H1 (cell line): ENCODE results near the gene GPC3. TPM values are rescaled to one million over a fixed set of nuclear protein-coding genes. Genes with fewer than 3 reads are reported as not detected.

ENCODE experiments used
- CTCF ChIA-PET: fragments of 300-600 bp; sonication (Branson Sonifier 250); formaldehyde crosslinking; loops from one replicate; lab custom pipeline; 2021; ENCODE audit not compliant: partially characterized antibody; lab: Charles Lee
- POLR2A ChIA-PET: fragments of 300-600 bp; sonication (Branson Sonifier 250); formaldehyde crosslinking; loops from one replicate; lab custom pipeline; 2021; ENCODE audit warnings: inconsistent platforms; ENCODE audit not compliant: partially characterized antibody; lab: Charles Lee
- DNase-seq, 2 experiments: peaks; one replicate each; pipeline versions ENCODE4 v3.0.0 to v3.0.0-alpha.2; 2010 to 2022; ENCODE audit warnings: low spot score in 2 of 2, low read depth in 1 of 2, mixed read lengths in 1 of 2
- FAIRE-seq: peaks from 2 replicates; lab custom pipeline; 2011; peaks lifted over from hg19 to GRCh38; lab: Jason Lieb, UNC
- H2AFZ ChIP-seq: 2 replicates; pipeline ENCODE4 v1.8.1; 2012; ENCODE audit warnings: low read length, inconsistent platforms
- H2AK5ac ChIP-seq: 2 replicates; pipeline ENCODE4 v1.6.1; 2013; ENCODE audit warnings: low read depth, low read length
- H2BK120ac ChIP-seq: replicated peaks from 2 replicates; pipeline ENCODE3; 2013; ENCODE audit warnings: low read depth, low read length, inconsistent platforms
- H2BK12ac ChIP-seq: 2 replicates; pipeline ENCODE4 v1.6.1; 2013; ENCODE audit warnings: low read depth, low read length
- H2BK15ac ChIP-seq: 2 replicates; pipeline ENCODE4 v1.6.1; 2013; ENCODE audit warnings: low read length
- H2BK20ac ChIP-seq: 2 replicates; pipeline ENCODE4 v1.6.1; 2013; ENCODE audit warnings: low read length
- H2BK5ac ChIP-seq: 2 replicates; pipeline ENCODE4 v1.6.1; 2013; ENCODE audit warnings: low read depth, low read length
- H3K14ac ChIP-seq: 2 replicates; pipeline ENCODE4 v1.6.1; 2013; ENCODE audit warnings: inconsistent platforms; ENCODE audit not compliant: insufficient read length
- H3K18ac ChIP-seq: 2 replicates; pipeline ENCODE4 v1.6.1; 2013; ENCODE audit warnings: low read length; ENCODE audit errors: extremely low read depth
- H3K23ac ChIP-seq: 2 replicates; pipeline ENCODE4 v1.6.1; 2013; ENCODE audit warnings: inconsistent platforms; ENCODE audit not compliant: insufficient read length
- H3K23me2 ChIP-seq: 2 replicates; pipeline ENCODE4 v1.6.1; 2013; ENCODE audit warnings: low read depth, low read length
- H3K27ac ChIP-seq: 2 replicates; pipeline ENCODE4 v1.6.1; 2011; ENCODE audit warnings: low read depth, low read length, inconsistent platforms
- H3K27me3 ChIP-seq, 4 experiments: replicated peaks in 1 of 4; 1 replicate in 1 of 4; 2 replicates in 3 of 4; pipeline versions ENCODE4 v1.6.1 to v1.8.1; 2011 to 2013; ENCODE audit warnings: low read length in 3 of 4, mild to moderate bottlenecking in 3 of 4, inconsistent platforms in 2 of 4, mixed read lengths in 2 of 4, moderate library complexity in 1 of 4; ENCODE audit not compliant: control insufficient read depth in 3 of 4, insufficient read depth in 3 of 4; ENCODE audit errors: extremely low read depth in 1 of 4
- H3K36me3 ChIP-seq, 4 experiments: 2 replicates each; pipeline versions ENCODE4 v1.6.1 to v1.8.1; 2011 to 2013; ENCODE audit warnings: mild to moderate bottlenecking in 4 of 4, low read length in 3 of 4, moderate library complexity in 2 of 4, control low read depth in 1 of 4, inconsistent platforms in 1 of 4; ENCODE audit not compliant: insufficient read depth in 4 of 4, control insufficient read depth in 2 of 4
- H3K4ac ChIP-seq: replicated peaks from 2 replicates; pipeline ENCODE3; 2013; ENCODE audit warnings: low read length, low read depth, mixed read lengths, inconsistent platforms; ENCODE audit not compliant: insufficient read length
- H3K4me1 ChIP-seq, 4 experiments: replicated peaks in 1 of 4; 1 replicate in 1 of 4; 2 replicates in 3 of 4; pipeline versions ENCODE4 v1.6.1 to v1.8.1; 2011 to 2013; ENCODE audit warnings: low read length in 3 of 4, inconsistent platforms in 2 of 4, mixed read lengths in 1 of 4; ENCODE audit not compliant: insufficient read depth in 4 of 4, control insufficient read depth in 3 of 4
- H3K4me2 ChIP-seq, 2 experiments: 2 replicates each; pipeline versions ENCODE4 v1.6.1 to v1.8.1; 2011 to 2013; ENCODE audit warnings: low read depth in 2 of 2, low read length in 2 of 2, control low read depth in 1 of 2, inconsistent platforms in 1 of 2, mild to moderate bottlenecking in 1 of 2; ENCODE audit not compliant: insufficient read depth in 1 of 2
- H3K4me3 ChIP-seq, 4 experiments: fragments of 200-600, 300-600 bp in 1 of 4; sonication (generic), shearing (Covaris generic), sonication (Bioruptor Twin) in 1 of 4; 2 replicates each; pipeline versions ENCODE4 v1.5.1 to v1.8.1; 2011 to 2016; ENCODE audit warnings: low read length in 4 of 4, low read depth in 3 of 4, control low read depth in 2 of 4, inconsistent platforms in 2 of 4, mild to moderate bottlenecking in 2 of 4, mixed read lengths in 1 of 4, moderate library complexity in 1 of 4; ENCODE audit not compliant: insufficient read depth in 2 of 4; ENCODE audit errors: extremely low read depth in 1 of 4
- H3K56ac ChIP-seq: replicated peaks from 2 replicates; pipeline ENCODE3; 2013; ENCODE audit warnings: low read depth, mild to moderate bottlenecking, mixed read lengths, low read length, inconsistent platforms; ENCODE audit not compliant: insufficient read length
- H3K79me1 ChIP-seq: 2 replicates; pipeline ENCODE4 v1.6.1; 2013; ENCODE audit warnings: low read depth, low read length, control low read depth
- H3K79me2 ChIP-seq, 2 experiments: 2 replicates each; pipeline versions ENCODE4 v1.6.1 to v1.8.1; 2012 to 2013; ENCODE audit warnings: low read length in 2 of 2, mild to moderate bottlenecking in 2 of 2, inconsistent platforms in 1 of 2; ENCODE audit not compliant: insufficient read depth in 2 of 2, control insufficient read depth in 1 of 2
- H3K9ac ChIP-seq, 4 experiments: replicated peaks in 1 of 4; 1 replicate in 1 of 4; 2 replicates in 3 of 4; pipeline versions ENCODE4 v1.6.1 to v1.8.1; 2011 to 2013; ENCODE audit warnings: low read depth in 3 of 4, low read length in 3 of 4, control low read depth in 2 of 4, mild to moderate bottlenecking in 2 of 4, moderate library complexity in 2 of 4, inconsistent platforms in 1 of 4; ENCODE audit errors: extremely low read depth in 1 of 4
- H3K9me3 ChIP-seq, 2 experiments: 2 replicates each; pipeline versions ENCODE4 v1.6.1 to v1.8.1; 2012 to 2013; ENCODE audit warnings: mild to moderate bottlenecking in 2 of 2, moderate library complexity in 2 of 2, control low read depth in 1 of 2, inconsistent platforms in 1 of 2, low read depth in 1 of 2, low read length in 1 of 2, mixed read lengths in 1 of 2; ENCODE audit not compliant: insufficient read depth in 2 of 2
- H4K20me1 ChIP-seq, 2 experiments: replicated peaks in 1 of 2; 2 replicates each; pipeline versions ENCODE3 to v1.8.1; 2011 to 2013; ENCODE audit warnings: inconsistent platforms in 2 of 2, low read length in 2 of 2, mild to moderate bottlenecking in 1 of 2; ENCODE audit not compliant: insufficient read depth in 2 of 2, control insufficient read depth in 1 of 2
- H4K5ac ChIP-seq: 2 replicates; pipeline ENCODE4 v1.6.1; 2013; ENCODE audit warnings: low read length, low read depth, mixed read lengths, inconsistent platforms; ENCODE audit not compliant: insufficient read length
- H4K8ac ChIP-seq: 2 replicates; pipeline ENCODE4 v1.8.0; 2013; ENCODE audit warnings: mild to moderate bottlenecking, moderate library complexity, low read length, inconsistent platforms; ENCODE audit not compliant: insufficient read depth; ENCODE audit errors: extremely low read depth
- H4K91ac ChIP-seq: replicated peaks from 2 replicates; pipeline ENCODE3; 2013; ENCODE audit warnings: low read length, mixed read lengths, inconsistent platforms; ENCODE audit not compliant: insufficient read length
- GTF2F1 ChIP-seq: IDR thresholded peaks from 2 replicates; pipeline ENCODE4 v1.6.1; 2012; ENCODE audit warnings: low read depth, low read length, improper control_type of control experiment, borderline replicate concordance
- WGBS, 2 experiments: shearing (Covaris generic) in 1 of 2; methylation state at CpG; one replicate each; pipeline versions ENCODE4 v1.1.6 to v1.1.7; 2013 to 2015; ENCODE audit warnings: low lambda C conversion rate in 2 of 2, mixed read lengths in 2 of 2, inconsistent platforms in 1 of 2, low coverage in 1 of 2, missing lambda C conversion rate in 1 of 2; ENCODE audit not compliant: insufficient replicate concordance in 2 of 2, insufficient coverage in 1 of 2, insufficient read length in 1 of 2; ENCODE audit errors: extremely low coverage in 1 of 2, missing lambda C conversion rate in 1 of 2; 5-methylcytosine and 5-hydroxymethylcytosine counted together
- polyA plus RNA-seq, 7 experiments: library from polyadenylated mRNA; depleted of rRNA in 3 of 7; stranded (reverse) in 5 of 7; unstranded in 2 of 7; fragments of >200 nt in 5 of 7; fragments of 200-250 nt in 2 of 7; gene quantifications; 1 replicate in 5 of 7; 2 replicates in 1 of 7; 4 replicates in 1 of 7; pipeline versions ENCODE4 v1.2.1 to v1.2.3, GENCODE V29; 2011 to 2013; ENCODE audit warnings: missing spikeins in 2 of 7, mixed read lengths in 2 of 7
- total RNA-seq: library from RNA; stranded (reverse); fragmentation: NEBNext Ultra II Directional; extraction: Animal tissue kit (Norgen Biotek cat#: 25700); gene quantifications from 2 replicates; pipeline ENCODE4 v1.2.1, GENCODE V29; 2021

The GPC3 gene
- total and polyA plus RNA-seq, 2 of the 8 experiments (the other 6 are each of a cell fraction or from before 2014, with no cell fraction given), result 64.8 to 71.9 TPM

GRCh38 chrX:133907606-133908005, 77.8 kb downstream of the GPC3 start:
- 100% methylated on average over 2 of the region's 2 CpGs; no CpG with 5 or more reads in 1 of the 2 experiments for WGBS, 2 experiments
- Histone ChIP-seq H2BK120ac (no peak overlapping the region), H2AFZ (no peak overlapping the region), H3K79me1 (no peaks in the 10 kb centered on the region), H3K4me3 (no peak overlapping the region), H2BK15ac (no peak overlapping the region), H3K14ac (no peak overlapping the region), H3K27me3 (no peaks in the 10 kb centered on the region), H4K20me1 (no peaks in the 10 kb centered on the region), H4K8ac (no peak overlapping the region), H3K23ac (no peak overlapping the region), H4K91ac (no peak overlapping the region), H3K18ac (no peak overlapping the region), H3K23me2 (no peaks in the 10 kb centered on the region), H4K5ac (no peak overlapping the region), H3K56ac (no peak overlapping the region), H3K4me2 (no peak overlapping the region), H3K79me2 (no peaks in the 10 kb centered on the region), H3K9ac (no peak overlapping the region), H2BK5ac (no peak overlapping the region), H2BK20ac (no peak overlapping the region), H3K4ac (no peak overlapping the region), H3K36me3 (no peaks in the 10 kb centered on the region), H3K4me1 (peaks cover 0 to 6% (median 2%) of the 10 kb centered on the region in 4 experiments; a peak in 3 of 7 replicates), H3K9me3 (no peaks in the 10 kb centered on the region), H2BK12ac (no peak overlapping the region), H2AK5ac (no peak overlapping the region), H3K27ac (no peak overlapping the region)
- no peak for FAIRE-seq
- POLR2A ChIA-PET, result no interaction called here
- CTCF ChIA-PET, result interaction anchor here (1.1 kb wide), 1 partner anchor 24 kb away, joined by 3 read pairs; no protein-coding TSS in a partner anchor
- no peak for DNase-seq
- no peak for TF ChIP-seq GTF2F1
